Epidermal melanocyte (primary cell): ENCODE results near the gene DMP1.
A peak's percentile ranks its signal among the peaks of the same experiment; 100 is the strongest.

Source experiments
- DNase-seq: peaks from one replicate; pipeline ENCODE4 v3.0.0; 2011; ENCODE audit warnings: low spot score; ENCODE audit not compliant: insufficient read length

Gene DMP1

GRCh38 chr4:87649980-87650379 is at the start of gene DMP1:
DMP1 (plus strand) TSS chr4:87650280; CDS start chr4:87656493, 6,213 bp downstream.
- no peak for DNase-seq

- DNase-seq: no peak
Observed at GRCh38 chr4:87601361-87601760, 48.7 kb upstream of the DMP1 start.

GRCh38 chr4:87608229-87608628 is 41.9 kb upstream of the DMP1 start, which contains the start of gene DSPP:
DSPP (plus strand) TSS chr4:87608529; CDS start chr4:87610909, 2,380 bp downstream.
- no peak for DNase-seq

GRCh38 chr4:87614292-87614890 is 35.7 kb upstream of the DMP1 start:
- DNase-seq: no peak

- no peak for DNase-seq
Observed at GRCh38 chr4:87616268-87616667, 33.8 kb upstream of the DMP1 start.

- DNase-seq: no peak
Observed at GRCh38 chr4:87620086-87620485, 30.0 kb upstream of the DMP1 start.

GRCh38 chr4:87620491-87620890 is 29.6 kb upstream of the DMP1 start:
- DNase-seq: no peak

- no peak for DNase-seq
Observed at GRCh38 chr4:87622303-87622702, 27.8 kb upstream of the DMP1 start.

- no peak for DNase-seq
Observed at GRCh38 chr4:87624698-87625097, 25.4 kb upstream of the DMP1 start.

- DNase-seq: no peak
Observed at GRCh38 chr4:87631668-87632067, 18.4 kb upstream of the DMP1 start.

- no peak for DNase-seq
Observed at GRCh38 chr4:87632469-87632868, 17.6 kb upstream of the DMP1 start.

GRCh38 chr4:87633243-87633642 is 16.8 kb upstream of the DMP1 start:
- no peak for DNase-seq

- DNase-seq: no peak
Observed at GRCh38 chr4:87644286-87644685, 5.8 kb upstream of the DMP1 start.

- no peak for DNase-seq
Observed at GRCh38 chr4:87650938-87651337, 858 bp downstream of the DMP1 start.

- no peak for DNase-seq
Observed at GRCh38 chr4:87651941-87652340, 1.9 kb downstream of the DMP1 start.

- no peak for DNase-seq
Observed at GRCh38 chr4:87654487-87655044, 4.5 kb downstream of the DMP1 start.

GRCh38 chr4:87657525-87657924 is 7.4 kb downstream of the DMP1 start:
- no peak for DNase-seq

- no peak for DNase-seq
Observed at GRCh38 chr4:87659247-87659931, 9.3 kb downstream of the DMP1 start.

- DNase-seq: no peak
Observed at GRCh38 chr4:87662871-87663270, 12.8 kb downstream of the DMP1 start.

- DNase-seq: no peak
Observed at GRCh38 chr4:87669373-87669772, 19.3 kb downstream of the DMP1 start.

GRCh38 chr4:87677731-87678130 is 27.7 kb downstream of the DMP1 start:
- DNase-seq: no peak

- DNase-seq: peak; percentile 39
Observed at GRCh38 chr4:87679449-87680169, 29.5 kb downstream of the DMP1 start.
